HPDE6-E6E7 (cell line): ENCODE data around the gene PRKAG2.

ENCODE experiments used
- DNase-seq: peaks from one replicate; pipeline ENCODE4 v3.0.0; 2011; ENCODE audit warnings: missing footprints; ENCODE audit errors: extremely low spot score

PRKAG2 gene

DNA sequence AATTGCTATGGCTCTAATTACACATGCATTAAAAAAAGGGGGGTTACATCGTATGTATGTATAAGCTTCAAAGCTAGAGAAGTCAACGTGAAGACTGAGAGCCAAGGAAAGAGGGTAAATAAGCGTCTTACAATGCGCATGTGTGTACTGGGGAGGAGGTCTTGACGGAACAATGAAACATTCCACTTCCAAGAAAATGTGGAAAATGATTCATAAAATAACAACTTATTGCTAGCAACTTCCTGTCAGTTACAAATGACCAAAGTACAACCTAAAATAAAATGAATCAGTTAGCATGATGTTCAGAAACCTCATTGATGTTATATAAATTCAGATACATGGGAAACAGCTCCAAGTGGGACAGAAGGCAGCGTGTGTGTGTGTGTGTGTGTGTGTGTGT, 253.1 kb downstream of the PRKAG2 start:
- no peak for DNase-seq

DNA sequence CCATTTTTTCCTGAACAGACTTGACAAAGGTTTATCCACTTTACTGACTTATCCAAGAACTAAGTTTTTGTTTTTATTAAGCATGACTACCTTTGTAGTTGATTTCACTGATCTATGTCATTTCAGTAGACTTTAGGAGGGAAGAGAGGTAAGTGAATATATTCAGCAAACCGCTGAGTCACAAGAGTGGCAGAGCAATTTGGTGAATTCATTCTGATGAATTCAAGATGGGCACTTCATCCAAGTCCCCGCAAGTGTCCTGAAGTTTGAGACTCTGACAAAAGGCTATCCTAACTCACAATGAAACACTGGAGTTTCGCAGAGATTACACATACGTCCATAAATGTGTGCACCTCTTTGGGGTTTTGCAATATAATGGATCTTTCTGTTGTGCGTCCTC, 255.0 kb downstream of the PRKAG2 start:
- no peak for DNase-seq

DNA sequence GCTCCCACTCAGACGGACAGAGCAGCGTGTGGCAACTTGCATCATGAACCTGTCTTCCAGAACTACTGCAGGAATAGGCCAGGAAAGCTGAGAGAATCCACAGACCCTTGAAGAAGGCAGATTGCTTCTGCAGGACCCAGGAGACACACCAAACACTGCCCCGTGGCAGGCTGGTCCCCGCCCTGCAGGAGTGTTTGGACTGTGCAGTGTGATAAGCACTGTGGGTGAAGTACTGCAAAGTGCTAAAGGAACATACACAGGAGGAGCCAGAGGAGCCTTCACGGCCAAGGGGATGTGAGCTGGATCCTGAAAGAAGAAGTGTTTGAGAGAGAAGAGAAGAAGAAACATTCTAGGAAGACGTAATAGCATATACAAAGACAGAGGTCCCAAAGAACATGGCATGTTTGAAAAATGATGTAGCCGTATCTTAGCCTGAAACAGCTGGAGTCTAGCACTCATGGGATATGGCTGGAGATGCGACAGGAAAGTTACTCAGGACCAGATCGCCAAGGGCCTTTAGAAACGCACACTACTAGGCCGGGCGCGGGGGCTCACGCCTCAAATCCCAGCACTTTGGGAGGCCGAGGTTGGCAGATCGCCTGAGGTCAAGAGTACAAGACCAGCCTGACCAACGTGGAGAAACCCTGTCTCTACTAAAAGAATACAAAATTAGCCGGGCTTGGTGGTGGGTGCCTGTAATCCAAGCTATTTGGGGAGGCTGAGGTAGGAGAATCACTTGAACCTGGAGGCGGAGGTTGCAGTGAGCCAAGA, 260.3 kb downstream of the PRKAG2 start:
- DNase-seq, result no peak

DNA sequence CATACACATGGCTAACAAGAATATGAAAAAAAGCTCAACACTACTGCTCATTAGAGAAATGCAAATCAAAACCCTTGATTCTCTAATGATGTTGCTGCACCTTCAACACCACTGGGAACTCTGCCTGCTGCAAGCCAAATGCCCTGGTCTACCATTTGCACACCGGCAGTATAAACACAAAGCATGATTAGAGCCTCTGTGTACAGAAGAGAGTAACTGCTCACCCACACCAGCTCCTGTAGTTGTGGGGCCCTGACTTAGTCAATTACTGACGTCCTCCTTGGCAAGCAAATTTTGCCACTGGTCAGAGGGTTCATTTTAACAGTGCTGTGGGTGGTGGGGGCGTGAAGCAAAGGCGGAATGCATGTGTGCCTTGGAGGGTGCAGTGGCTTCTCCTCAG, 261.1 kb downstream of the PRKAG2 start:
- no peak for DNase-seq

DNA sequence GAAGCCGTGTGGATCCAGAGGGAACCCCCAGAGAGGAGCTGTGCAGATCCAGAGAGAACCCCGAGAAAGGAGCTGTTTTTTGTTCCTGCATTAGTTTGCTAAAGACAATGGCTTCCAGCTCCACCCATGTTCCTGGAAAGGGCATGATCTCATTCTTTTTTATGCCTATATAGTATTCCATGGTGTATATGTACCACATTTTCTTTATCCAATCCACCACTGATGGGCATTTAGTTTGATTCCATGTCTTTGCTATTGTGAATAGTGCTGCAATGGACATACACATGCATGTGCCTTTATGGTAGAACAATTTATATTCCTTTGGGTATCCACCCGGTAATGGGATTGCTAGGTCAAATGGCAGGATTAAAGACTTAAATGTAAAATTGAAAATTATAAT, 261.9 kb downstream of the PRKAG2 start:
- no peak for DNase-seq

DNA sequence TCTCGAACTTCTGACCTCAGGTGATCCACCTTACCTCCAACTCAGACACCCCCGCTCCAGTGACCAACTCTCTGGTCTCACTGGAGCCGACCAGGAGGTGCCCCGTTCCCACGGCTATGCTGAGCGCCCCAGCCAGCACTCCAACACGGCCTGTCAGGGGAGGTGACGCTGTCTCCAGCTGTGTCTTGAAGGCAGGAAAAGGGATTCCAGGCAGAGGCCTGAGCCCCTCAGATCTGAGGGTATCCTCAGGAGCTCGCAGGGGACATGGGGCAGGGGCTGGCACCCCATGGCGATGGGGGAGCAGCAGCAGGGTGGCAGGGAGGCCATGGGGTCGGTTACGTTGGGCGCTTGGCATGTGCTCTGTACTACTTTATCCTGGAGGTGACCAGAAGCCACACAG, 262.9 kb downstream of the PRKAG2 start:
- DNase-seq, result no peak

DNA sequence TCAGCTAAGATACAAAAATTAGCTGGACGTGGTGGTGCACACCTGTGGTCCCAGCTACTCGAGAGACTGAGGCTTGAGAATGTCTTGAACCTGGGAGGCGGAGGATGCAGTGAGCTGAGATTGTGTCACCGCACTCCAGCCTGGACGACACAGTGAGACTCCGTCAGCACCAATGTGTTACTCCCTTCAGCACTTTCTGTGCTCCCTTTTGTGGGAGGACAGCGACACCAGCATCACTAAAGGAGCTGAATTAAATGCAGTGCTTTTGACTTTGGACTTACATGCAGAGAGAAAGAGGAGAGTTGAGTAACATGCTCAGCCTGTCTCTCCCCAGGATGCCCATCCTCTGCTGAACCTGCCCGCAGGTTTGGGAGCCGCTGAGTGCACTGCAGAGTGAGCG, 265.0 kb downstream of the PRKAG2 start:
- no peak for DNase-seq

DNA sequence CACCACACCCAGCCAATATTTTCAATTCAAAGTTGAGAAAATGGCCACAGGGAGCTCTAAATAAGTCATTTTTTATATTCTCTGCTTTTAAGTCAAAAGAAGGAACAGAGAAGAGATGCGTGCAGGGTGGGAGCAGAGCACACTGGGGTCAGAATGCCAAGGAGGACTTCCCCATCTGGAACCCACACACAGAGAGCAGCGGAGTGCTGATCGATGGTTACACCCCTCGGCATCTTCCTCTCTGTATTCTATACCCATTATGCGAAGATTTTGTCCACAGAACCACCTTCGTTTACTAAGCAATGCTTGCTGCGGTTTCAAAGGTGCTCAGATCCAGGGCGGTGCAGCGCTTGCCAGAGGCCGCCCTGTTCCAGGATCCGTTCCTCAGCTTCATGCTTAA, 265.9 kb downstream of the PRKAG2 start:
- no peak for DNase-seq

DNA sequence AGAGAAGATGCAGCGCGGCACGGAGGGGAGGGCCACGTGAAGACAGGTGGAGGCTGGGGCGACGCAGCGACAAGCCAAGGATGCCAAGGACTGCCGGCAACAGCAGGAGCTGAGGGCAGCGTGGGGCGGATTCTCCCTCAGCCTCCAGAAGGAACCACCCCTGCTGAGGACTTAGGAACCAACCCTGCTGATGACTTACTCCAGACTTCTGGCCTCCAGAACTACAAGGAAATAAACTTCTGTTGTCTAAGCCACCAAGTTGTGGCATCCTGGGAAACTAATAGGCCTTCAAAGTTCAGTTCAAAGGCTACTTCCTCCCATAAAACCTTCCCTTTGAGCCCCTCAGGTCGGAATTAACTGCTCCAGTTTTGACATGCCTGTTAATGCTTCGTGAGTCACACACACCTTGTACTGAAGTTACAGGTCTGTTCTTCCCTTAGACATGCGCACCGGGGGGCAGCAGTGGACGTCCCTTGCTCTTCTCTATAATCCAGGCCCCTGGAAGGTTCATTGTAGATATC, 268.8 kb downstream of the PRKAG2 start:
- peak; percentile 80 for DNase-seq

DNA sequence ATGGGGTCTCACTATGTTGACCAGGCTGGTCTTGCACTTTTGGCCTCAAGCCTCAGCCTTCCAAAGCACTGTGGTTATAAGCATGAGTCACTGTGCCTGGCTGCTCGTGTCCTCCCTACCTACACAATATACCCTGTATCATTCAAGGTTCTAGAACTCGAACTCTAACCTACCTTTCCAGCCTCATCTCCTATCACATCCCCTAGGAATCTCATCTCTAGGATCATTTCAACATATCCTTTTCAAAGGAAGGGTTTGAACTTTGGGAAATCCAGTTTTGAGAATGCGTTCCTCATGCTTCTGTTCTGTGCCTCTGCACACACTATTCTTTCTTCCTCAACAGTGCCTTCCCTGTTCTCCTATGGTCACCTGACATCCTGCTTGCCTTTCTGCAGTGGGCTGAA, 269.4 kb downstream of the PRKAG2 start:
- DNase-seq, result no peak

DNA sequence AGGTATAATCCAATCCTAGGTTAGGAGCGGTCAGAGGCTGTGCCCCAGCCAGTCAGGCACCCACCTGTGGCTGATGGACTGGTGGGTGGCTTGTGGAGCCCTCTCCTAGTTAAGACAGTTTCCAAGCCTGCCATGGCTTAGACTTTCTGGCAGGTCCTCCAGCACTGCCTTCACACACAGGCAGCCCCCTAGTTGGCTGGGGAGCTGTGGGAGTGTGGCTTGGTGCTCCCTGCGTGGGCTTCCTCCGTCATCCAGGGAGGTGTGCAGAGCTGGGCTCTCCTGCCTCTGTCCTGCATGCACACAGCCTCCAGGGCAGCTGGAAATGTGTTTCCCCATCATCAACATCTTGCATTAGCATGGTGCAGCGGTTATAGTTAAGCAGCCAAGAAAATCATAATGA, 273.0 kb downstream of the PRKAG2 start:
- no peak for DNase-seq

DNA sequence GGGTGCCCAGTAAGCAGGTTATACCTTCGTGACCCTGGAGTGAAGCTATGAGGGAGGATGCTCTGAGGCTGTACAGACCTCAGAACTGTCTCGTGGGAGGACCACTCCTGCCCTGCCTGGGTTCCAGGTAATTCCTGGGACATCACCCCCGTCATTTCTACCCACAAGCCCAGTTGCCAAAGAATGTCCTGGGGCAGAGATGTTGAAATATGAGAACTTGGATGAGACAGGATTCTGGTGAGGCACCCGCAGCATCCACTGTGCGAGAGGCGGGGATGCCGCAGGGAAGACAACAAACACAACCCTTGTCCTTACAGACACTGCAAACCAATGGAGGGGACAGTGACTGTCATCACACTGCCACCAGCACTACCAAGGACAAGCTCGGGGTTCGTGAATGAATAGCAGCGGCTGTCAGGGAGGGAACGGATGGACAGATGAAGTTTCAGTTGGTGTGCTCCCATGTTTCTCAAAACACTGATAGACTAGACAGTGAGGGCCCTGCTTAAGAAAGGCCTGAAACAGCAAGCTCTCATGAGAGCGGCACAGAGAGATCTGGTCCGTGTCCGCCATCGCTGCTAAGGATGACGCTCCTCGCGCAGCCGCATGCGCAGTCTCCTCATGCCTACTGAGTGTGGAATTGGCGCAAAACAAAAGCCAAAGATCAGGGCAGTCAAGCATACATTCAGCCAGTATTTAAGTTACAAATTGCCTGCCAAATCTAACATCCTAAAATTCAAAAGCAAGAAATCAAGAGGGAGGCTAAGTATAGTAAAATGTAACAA, 275.2 kb downstream of the PRKAG2 start:
- DNase-seq, result no peak

DNA sequence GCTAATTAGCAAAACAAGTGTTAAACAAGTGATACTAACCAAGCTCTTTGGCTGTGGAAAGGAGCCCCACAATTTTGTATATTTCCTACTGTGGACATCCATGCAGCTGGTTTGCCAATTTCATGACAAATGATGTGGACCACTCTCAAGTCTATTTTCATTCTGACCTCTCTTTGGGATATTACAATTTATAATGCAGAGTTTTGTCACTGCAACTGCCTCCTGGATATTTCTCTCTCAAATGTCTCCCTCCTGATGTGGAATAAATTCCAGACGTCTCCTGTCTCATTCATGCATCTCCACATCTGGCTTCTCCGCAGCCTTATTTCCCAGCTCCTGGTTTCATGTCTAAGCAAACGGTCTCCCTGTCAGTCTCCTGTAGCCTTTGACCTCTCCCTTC, 276.6 kb downstream of the PRKAG2 start:
- DNase-seq, result no peak

DNA sequence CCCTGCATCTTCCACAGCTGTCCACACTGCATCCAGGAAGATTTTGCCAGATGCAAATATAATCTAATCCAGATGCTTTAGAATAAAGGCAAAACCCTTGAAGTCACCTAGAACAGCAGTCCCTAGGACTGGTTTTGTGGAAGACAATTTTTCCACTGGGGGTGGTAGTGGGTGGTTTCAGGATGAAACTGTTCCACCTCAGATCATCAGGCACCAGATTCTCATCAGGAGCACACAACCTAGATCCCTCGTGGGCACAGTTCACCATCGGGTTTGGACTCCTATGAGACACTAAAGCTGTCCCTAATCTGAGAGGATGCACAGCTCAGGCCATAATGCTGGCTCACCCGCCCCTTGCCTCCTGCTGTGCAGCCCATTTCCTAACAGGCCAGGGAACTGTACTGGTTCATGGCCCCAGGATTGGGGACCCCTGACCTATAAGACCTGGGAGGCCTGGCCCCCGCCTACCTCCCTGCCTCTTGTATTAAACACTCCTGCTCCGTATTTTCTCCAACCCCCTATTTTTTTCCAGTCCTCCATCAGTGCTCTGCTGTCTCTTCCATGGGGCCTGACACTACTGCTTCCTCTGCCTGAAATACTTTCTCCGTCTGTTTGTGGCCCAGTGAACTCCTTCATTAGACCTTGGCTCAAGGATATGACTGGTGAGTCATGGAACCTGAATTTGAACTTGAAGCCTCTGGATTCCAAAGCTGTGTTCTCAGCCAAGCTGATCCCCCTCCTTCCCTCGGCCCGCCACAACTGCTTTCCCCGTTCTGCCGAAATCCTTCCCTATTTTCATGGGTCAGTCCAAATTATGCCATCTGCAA, 277.3 kb downstream of the PRKAG2 start:
- DNase-seq, result peak; percentile 71

DNA sequence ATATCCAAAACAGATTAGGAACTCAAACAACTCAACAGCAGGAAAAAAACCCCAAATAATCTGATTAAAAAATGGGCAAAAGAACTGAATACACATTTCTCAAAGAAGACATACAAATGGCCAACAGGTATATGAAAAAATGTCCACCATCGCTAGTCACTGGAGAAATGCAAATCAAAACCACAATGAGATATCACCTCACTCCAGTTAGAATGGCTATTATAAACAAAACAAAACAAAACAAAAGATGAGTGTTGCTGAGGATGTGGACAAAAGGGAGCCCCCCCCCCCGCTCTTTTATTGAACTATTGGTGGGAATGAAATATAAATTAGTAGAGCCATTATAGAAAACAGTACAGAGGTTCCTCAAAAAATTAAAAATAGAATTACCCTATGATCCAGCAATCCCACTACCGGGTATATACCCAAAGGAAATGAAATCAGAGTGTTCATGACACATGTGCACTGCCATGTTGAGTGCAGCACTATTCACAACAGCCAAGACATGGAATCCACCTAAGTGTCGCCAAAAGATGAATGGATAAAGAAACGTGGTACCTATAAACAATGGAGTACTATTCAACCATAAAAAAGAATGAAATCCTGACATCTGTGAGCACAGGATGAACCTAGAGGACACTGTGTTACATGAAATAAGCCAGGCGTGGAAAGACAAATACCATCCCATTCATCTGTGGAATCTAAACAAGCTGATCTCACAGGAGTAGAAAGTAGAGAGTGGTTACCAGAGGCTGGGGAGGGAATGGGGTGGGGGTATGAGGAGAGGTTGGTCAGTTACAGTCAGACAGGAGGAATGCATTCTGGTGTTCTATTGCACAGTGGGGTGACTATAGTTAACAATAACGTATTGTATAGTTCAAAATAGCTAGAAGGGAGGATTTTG, 279.1 kb downstream of the PRKAG2 start:
- DNase-seq, result peak; percentile 38

DNA sequence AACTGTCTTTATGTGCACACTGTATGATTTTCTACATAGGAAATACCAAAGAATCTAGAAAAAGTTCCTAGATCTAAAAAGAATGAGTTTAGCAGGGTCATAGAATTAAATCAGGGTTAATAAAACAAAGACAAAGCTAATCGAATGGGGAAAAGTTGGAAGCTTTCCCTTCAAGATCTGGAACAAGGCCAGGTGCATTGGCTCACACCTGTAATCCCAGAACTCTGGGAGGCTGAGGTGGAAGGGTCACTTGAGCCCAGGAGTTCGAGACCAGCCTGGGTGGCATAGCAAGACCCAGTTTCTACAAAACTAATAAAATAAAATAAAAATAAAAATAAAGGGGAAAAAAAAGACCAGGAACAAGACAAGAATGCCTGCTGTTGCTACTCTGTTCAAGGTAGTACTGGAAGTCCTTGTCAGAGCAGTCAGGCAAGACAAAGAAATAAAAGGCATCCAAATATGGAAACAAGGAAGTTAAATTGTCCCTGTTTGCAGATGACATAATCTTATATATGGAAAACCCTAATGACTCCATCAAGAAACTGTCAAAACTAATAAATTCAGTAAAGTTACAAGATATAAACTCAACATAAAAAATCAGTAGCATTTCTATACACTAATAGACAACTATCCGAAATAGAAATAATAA, 281.1 kb downstream of the PRKAG2 start:
- DNase-seq, result no peak

DNA sequence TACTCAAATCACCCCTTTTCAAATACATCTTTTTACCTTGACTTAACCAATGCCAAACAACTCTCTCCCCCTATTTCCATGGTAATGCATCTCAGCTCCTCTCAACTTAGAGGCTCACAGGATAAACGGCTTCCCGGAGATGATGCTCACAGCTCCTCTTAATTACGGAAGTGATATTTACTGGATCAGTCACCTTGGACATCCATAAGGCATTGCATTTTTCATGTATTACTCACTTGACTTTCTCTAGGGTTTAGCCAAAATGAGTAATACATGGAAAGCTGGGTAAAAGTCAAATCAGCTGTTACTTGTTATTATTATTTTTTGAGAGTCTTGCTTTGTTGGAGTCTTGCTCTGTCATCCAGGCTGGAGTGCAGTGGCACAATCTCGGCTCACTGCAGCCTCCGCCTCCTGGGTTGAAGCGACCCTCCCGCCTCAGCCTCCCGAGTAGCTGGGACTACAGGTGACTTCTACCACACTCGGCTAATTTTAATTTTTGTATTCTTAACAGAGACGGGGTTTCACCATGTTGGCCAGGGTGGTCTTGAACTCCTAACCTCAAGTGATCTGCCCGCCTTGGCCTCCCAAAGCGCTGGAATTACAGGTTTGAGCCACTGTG, 283.9 kb downstream of the PRKAG2 start:
- peak; percentile 91 for DNase-seq

DNA sequence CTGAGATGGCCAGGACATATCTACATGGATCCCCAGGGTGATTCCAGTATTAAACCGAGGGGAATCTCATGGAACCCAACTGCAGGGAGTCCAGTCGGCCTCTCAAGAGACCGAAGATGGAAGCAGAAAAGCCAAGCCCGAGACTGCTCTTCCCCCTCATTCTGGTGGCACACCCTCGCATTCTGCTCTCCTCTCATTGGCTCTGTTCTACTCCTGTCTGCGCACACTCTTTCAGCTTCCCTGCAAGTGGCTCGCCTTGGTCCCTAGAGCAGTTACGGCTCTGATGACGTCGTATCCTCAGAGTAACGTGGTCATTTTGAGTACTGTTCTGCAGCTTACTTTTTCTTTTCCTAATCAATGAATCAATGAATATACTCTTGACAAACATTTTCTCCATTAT, 284.6 kb downstream of the PRKAG2 start:
- DNase-seq, result no peak

DNA sequence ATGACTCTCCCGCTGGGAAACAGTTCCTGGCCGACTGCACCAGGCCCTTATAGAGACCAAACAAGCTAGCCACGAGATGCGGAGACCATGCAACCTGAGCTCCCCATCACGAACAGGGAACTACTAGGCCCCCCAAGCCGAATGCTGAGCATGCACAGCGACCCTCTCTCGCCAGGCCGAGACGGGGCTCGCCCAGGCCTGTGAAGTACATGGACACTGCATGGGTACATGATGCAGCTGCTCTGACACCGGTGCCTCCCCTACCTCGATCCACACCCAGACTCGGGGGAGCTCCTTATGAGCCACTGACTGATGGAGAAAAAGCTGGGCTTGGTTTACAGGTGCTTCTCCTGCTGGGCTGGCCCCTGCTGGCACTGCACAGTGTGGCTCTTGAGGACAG, 285.0 kb downstream of the PRKAG2 start:
- no peak for DNase-seq
